Measurements from ENCODE around the gene CELF1.

GRCh38 chr11:47434011-47434786, 118.7 kb downstream of the CELF1 start:
- TF ChIP-seq CTCF (conservative IDR thresholded peaks at IDR 0.05 in 1 of 2, IDR thresholded peaks at IDR 0.05 in 1 of 2; ENCODE audit: low read depth in 1 of 2, low read length in 2 of 2) = no peak
- no peak for TF ChIP-seq EZH2 (IDR thresholded peaks at IDR 0.05; ENCODE audit: low read length, missing control alignments)

All from fibroblast of lung (primary cell).